CD4-positive, CD25-positive, alpha-beta regulatory T cell (primary cell): ENCODE results near the gene TUBB1. TPM values are rescaled to one million over a fixed set of nuclear protein-coding genes. Genes with fewer than 3 reads are reported as not detected.

Experiments
- ATAC-seq, 2 donors: fragments of 150-1000 bp; cut with Tn5 transposase; one replicate each; pipeline ENCODE4 v1.10.0; 2021; ENCODE audit warnings: low read depth in 2 of 2, moderate number of reproducible peaks in 2 of 2, moderate library complexity in 1 of 2
- DNase-seq, 3 donors: peaks; one replicate each; pipeline versions ENCODE4 v3.0.0 to v3.0.0-alpha.2; 2012 to 2022; ENCODE audit warnings: mixed read lengths in 1 of 3
- H3K27ac ChIP-seq: one replicate; pipeline ENCODE4 v1.7.0; 2013; ENCODE audit warnings: mild to moderate bottlenecking, low read length; ENCODE audit not compliant: insufficient read depth, poor library complexity, severe bottlenecking
- H3K27me3 ChIP-seq: one replicate; pipeline ENCODE4 v1.7.0; 2013; ENCODE audit warnings: low read length; ENCODE audit not compliant: control insufficient read depth, insufficient read depth
- H3K36me3 ChIP-seq: one replicate; pipeline ENCODE4 v1.7.0; 2013; ENCODE audit warnings: mild to moderate bottlenecking, low read length, moderate library complexity; ENCODE audit not compliant: control insufficient read depth, insufficient read depth
- H3K4me1 ChIP-seq: 2 replicates; pipeline ENCODE4 v1.7.0; 2013; ENCODE audit warnings: mild to moderate bottlenecking, low read length; ENCODE audit not compliant: insufficient read depth, control insufficient read depth, poor library complexity, severe bottlenecking
- H3K4me3 ChIP-seq: one replicate; pipeline ENCODE4 v1.7.0; 2013; ENCODE audit warnings: low read depth, mild to moderate bottlenecking, low read length, moderate library complexity
- H3K9me3 ChIP-seq, 2 experiments: 1 replicate in 1 of 2; 2 replicates in 1 of 2; pipeline ENCODE4 v1.7.0; 2013; ENCODE audit warnings: low read length in 2 of 2, mild to moderate bottlenecking in 1 of 2, moderate library complexity in 1 of 2; ENCODE audit not compliant: control insufficient read depth in 2 of 2
- H3K27ac Mint-ChIP-seq, 3 donors: one replicate each; pipeline ENCODE4 v1.8.0; 2020 to 2022; ENCODE audit warnings: mild to moderate bottlenecking in 3 of 3, mixed read lengths in 3 of 3, moderate library complexity in 2 of 3
- H3K27me3 Mint-ChIP-seq: one replicate; pipeline ENCODE4 v1.8.0; 2022; ENCODE audit warnings: mild to moderate bottlenecking, mixed read lengths
- H3K36me3 Mint-ChIP-seq: one replicate; pipeline ENCODE4 v1.8.0; 2020; ENCODE audit warnings: mixed read lengths
- H3K4me1 Mint-ChIP-seq, 4 donors: one replicate each; pipeline ENCODE4 v1.8.0; 2020 to 2022; ENCODE audit warnings: mixed read lengths in 4 of 4, mild to moderate bottlenecking in 1 of 4
- H3K4me3 Mint-ChIP-seq, 4 donors: one replicate each; pipeline ENCODE4 v1.8.0; 2020 to 2022; ENCODE audit warnings: mild to moderate bottlenecking in 4 of 4, mixed read lengths in 4 of 4, moderate library complexity in 3 of 4
- H3K9me3 Mint-ChIP-seq, 7 donors: one replicate each; pipeline ENCODE4 v1.8.0; 2020 to 2022; ENCODE audit warnings: mixed read lengths in 7 of 7, mild to moderate bottlenecking in 3 of 7, moderate library complexity in 2 of 7
- polyA plus RNA-seq, 4 donors: library from polyadenylated mRNA; unstranded; fragments of 300-500 nt; fragmentation: Illumina TruSeq; gene quantifications; one replicate each; pipeline ENCODE4 v1.2.3, GENCODE V29; 2021
- total RNA-seq: library from RNA; stranded (reverse); gene quantifications from one replicate; pipeline ENCODE4 v1.2.3, GENCODE V29; 2022

The TUBB1 gene
- total and polyA plus RNA-seq, 5 donors from 2014 or later = 0.07 to 31.7 (median 0.14) TPM

DNA sequence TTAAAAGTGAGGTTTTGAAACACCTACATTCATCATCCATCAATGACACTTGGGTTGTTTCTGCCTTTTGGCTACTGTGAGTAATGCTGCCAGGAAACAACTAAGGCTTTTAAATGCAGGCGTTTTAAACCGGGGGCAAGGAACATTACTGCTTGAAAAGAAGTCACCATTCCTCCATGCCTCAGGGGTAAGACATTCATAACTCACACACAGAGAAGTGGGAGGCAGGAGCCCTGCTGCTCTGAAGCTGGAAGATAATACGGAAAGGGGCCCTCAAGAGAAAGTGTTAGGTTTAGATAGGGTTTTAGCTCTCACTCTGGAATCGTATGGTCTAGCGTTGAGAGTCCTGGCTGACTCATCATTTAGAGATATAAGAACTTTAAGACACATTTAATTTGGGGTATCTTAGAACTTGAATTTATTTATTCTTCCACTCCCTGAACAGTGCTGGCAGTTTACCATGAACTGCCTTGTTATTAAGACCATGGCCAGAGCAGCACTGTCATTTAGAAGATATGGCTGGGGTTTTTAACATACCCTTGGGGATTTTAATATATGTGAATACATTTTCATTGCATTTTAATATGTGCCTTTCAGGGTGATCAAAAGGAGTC, 1.8 kb downstream of the TUBB1 start:
- H3K4me1 ChIP-seq = peaks cover 14% of the 10 kb centered on the region
- Mint-ChIP-seq H3K27ac (no peak overlapping the region), H3K4me3 (no peak overlapping the region), H3K4me1 (peaks cover 2 to 32% (median 25%) of the 10 kb centered on the region in 4 donors), H3K9me3 (no peaks in the 10 kb centered on the region), H3K27me3 (no peaks in the 10 kb centered on the region), H3K36me3 (peaks cover 29% of the 10 kb centered on the region)
- DNase-seq = no peak
- no peak for ATAC-seq
- H3K36me3 ChIP-seq = peaks cover 33% of the 10 kb centered on the region
- no peaks in the 10 kb centered on the region for H3K27me3 ChIP-seq
- no peaks in the 10 kb centered on the region for H3K9me3 ChIP-seq
- no peak overlapping the region for H3K4me3 ChIP-seq
- H3K27ac ChIP-seq = no peak overlapping the region

DNA sequence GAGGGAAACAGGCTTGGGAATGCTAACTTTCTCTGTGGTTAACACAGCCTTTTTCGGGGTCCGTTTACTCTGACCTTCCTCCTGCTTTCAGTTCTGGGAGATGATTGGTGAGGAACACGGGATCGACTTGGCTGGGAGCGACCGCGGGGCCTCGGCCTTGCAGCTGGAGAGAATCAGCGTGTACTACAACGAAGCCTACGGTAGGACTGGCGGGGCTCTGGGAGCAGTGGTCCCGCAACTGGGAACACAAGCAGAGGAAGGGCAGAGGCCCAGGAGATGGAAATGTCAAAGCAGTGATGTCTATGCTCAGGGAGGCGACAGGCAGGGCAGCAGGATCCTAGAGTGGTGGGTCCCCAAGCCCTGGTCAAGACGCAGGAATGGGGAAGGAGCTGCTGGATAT, 3.5 kb downstream of the TUBB1 start:
- H3K4me1 Mint-ChIP-seq = peaks cover 17 to 34% (median 27%) of the 10 kb centered on the region in 4 donors
- Histone ChIP-seq H3K27me3 (no peaks in the 10 kb centered on the region), H3K4me3 (no peak overlapping the region), H3K9me3 (no peaks in the 10 kb centered on the region), H3K27ac (no peak overlapping the region), H3K36me3 (peaks cover 50% of the 10 kb centered on the region), H3K4me1 (peaks cover 12% of the 10 kb centered on the region)
- no peak overlapping the region for H3K4me3 Mint-ChIP-seq
- no peak for ATAC-seq
- DNase-seq = no peak
- H3K36me3 Mint-ChIP-seq = peaks cover 42% of the 10 kb centered on the region
- peak overlapping the region in 1 of 3 donors; percentile 20 for H3K27ac Mint-ChIP-seq
- H3K27me3 Mint-ChIP-seq = no peaks in the 10 kb centered on the region
- H3K9me3 Mint-ChIP-seq = no peaks in the 10 kb centered on the region

- H3K4me3 ChIP-seq = no peak overlapping the region
- no peak overlapping the region for H3K4me3 Mint-ChIP-seq
- peaks cover 20% of the 10 kb centered on the region for H3K4me1 ChIP-seq
- no peak for DNase-seq
- H3K36me3 ChIP-seq = peaks cover 59% of the 10 kb centered on the region
- H3K4me1 Mint-ChIP-seq = peaks cover 21 to 40% (median 33%) of the 10 kb centered on the region in 4 donors
- ATAC-seq = no peak
- H3K9me3 Mint-ChIP-seq = no peaks in the 10 kb centered on the region
- H3K9me3 ChIP-seq = no peaks in the 10 kb centered on the region
- peaks cover 45% of the 10 kb centered on the region for H3K36me3 Mint-ChIP-seq
- no peak overlapping the region for H3K27ac ChIP-seq
- no peaks in the 10 kb centered on the region for H3K27me3 ChIP-seq
- peak overlapping the region in 1 of 3 donors; percentile 20 for H3K27ac Mint-ChIP-seq
- no peaks in the 10 kb centered on the region for H3K27me3 Mint-ChIP-seq
Observed at GRCh38 chr20:59023616-59024015, 4.4 kb downstream of the TUBB1 start.

- H3K27me3 ChIP-seq = no peaks in the 10 kb centered on the region
- peak overlapping the region in 2 of 3 donors; percentile 20 to 42 for H3K27ac Mint-ChIP-seq
- H3K36me3 Mint-ChIP-seq = peaks cover 45% of the 10 kb centered on the region
- DNase-seq (no peak), ATAC-seq (no peak)
- no peak overlapping the region for H3K27ac ChIP-seq
- H3K27me3 Mint-ChIP-seq = no peaks in the 10 kb centered on the region
- H3K36me3 ChIP-seq = peaks cover 64% of the 10 kb centered on the region
- H3K9me3 Mint-ChIP-seq = no peaks in the 10 kb centered on the region
- H3K4me1 Mint-ChIP-seq = peaks cover 26 to 45% (median 38%) of the 10 kb centered on the region in 4 donors
- peaks cover 25% of the 10 kb centered on the region for H3K4me1 ChIP-seq
- H3K9me3 ChIP-seq = no peaks in the 10 kb centered on the region
- H3K4me3 ChIP-seq = no peak overlapping the region
- H3K4me3 Mint-ChIP-seq = no peak overlapping the region
Observed at GRCh38 chr20:59024111-59024530, 4.9 kb downstream of the TUBB1 start.

DNA sequence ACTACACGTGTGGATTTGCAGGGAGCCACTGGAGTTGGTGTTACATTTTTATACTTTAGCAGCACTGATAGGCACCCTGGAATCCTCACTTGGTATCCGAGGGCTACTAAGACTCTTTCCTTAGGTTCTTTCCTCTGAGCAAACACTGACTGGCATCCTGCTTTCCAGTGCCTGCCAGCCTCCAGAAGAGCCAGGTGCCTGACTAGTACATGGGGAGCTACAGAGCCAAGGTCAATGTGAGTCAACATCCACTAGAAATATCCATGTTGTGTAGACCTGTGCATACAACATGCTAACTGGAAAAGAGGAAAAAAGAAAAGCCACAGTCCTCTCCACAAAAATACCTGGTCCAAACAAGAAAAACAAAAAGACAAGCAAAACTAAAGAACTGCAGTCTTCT, 5.9 kb downstream of the TUBB1 start:
- no peak overlapping the region for H3K27ac Mint-ChIP-seq

GRCh38 chr20:59025511-59025910, 6.3 kb downstream of the TUBB1 start:
- peaks cover 31 to 57% (median 51%) of the 10 kb centered on the region in 4 donors for H3K4me1 Mint-ChIP-seq
- H3K4me3 ChIP-seq = no peak overlapping the region
- H3K4me3 Mint-ChIP-seq = peak overlapping the region in 2 of 4 donors; percentile 0 to 51
- H3K36me3 Mint-ChIP-seq = peaks cover 56% of the 10 kb centered on the region
- peaks cover 76% of the 10 kb centered on the region for H3K36me3 ChIP-seq
- no peaks in the 10 kb centered on the region for H3K27me3 Mint-ChIP-seq
- H3K9me3 Mint-ChIP-seq = no peaks in the 10 kb centered on the region
- ATAC-seq (no peak), DNase-seq (no peak)
- H3K4me1 ChIP-seq = peaks cover 39% of the 10 kb centered on the region
- H3K9me3 ChIP-seq = no peaks in the 10 kb centered on the region
- H3K27ac ChIP-seq = no peak overlapping the region
- peak overlapping the region in 2 of 3 donors; percentile 42 to 87 for H3K27ac Mint-ChIP-seq
- no peaks in the 10 kb centered on the region for H3K27me3 ChIP-seq

More for the DNA sequence above, 5.9 kb downstream of the TUBB1 start:
- no peaks in the 10 kb centered on the region for H3K9me3 ChIP-seq
- peaks cover 28 to 52% (median 47%) of the 10 kb centered on the region in 4 donors for H3K4me1 Mint-ChIP-seq
- H3K36me3 ChIP-seq = peaks cover 73% of the 10 kb centered on the region
- no peak overlapping the region for H3K4me3 ChIP-seq
- H3K27me3 Mint-ChIP-seq = no peaks in the 10 kb centered on the region
- no peaks in the 10 kb centered on the region for H3K27me3 ChIP-seq
- no peak overlapping the region for H3K4me3 Mint-ChIP-seq
- H3K36me3 Mint-ChIP-seq = peaks cover 52% of the 10 kb centered on the region
- peaks cover 35% of the 10 kb centered on the region for H3K4me1 ChIP-seq
- ATAC-seq (no peak), DNase-seq (no peak)
- no peaks in the 10 kb centered on the region for H3K9me3 Mint-ChIP-seq
- H3K27ac ChIP-seq = no peak overlapping the region

GRCh38 chr20:59026904-59027740, 7.9 kb downstream of the TUBB1 start:
- ATAC-seq (no peak), DNase-seq (no peak)
- Mint-ChIP-seq H3K4me3 (peak overlapping the region in 3 of 4 donors; percentile 6 to 66 (median 51)), H3K27me3 (no peaks in the 10 kb centered on the region), H3K9me3 (no peaks in the 10 kb centered on the region), H3K27ac (peak overlapping the region; percentile 2 to 31 (median 11)), H3K36me3 (peaks cover 52% of the 10 kb centered on the region), H3K4me1 (peaks cover 37 to 66% (median 57%) of the 10 kb centered on the region in 4 donors)
- Histone ChIP-seq H3K4me1 (peaks cover 53% of the 10 kb centered on the region), H3K27me3 (no peaks in the 10 kb centered on the region), H3K36me3 (peaks cover 76% of the 10 kb centered on the region), H3K9me3 (no peaks in the 10 kb centered on the region), H3K4me3 (peak overlapping the region; percentile 30), H3K27ac (no peak overlapping the region)
